MV-4-11 (cell line): ENCODE results near the gene SYCP2.
"Not testable (repeated sequence)": the region's sequence is repeated elsewhere in the genome, so short reads cannot be mapped to it uniquely, and the experiment has no call there.

Experiments
- DNase-seq: peaks from one replicate; lab custom pipeline; 2025; lab: John Stamatoyannopoulos, UW

The SYCP2 gene

GRCh38 chr20:59895908-59896307 lies 37.5 kb downstream of the SYCP2 start:
- DNase-seq: no peak

- DNase-seq: no peak
These were observed 41.9 kb downstream of the SYCP2 start for GRCh38 chr20:59891581-59891980.

- DNase-seq: not testable (repeated sequence)
These were observed 43.4 kb downstream of the SYCP2 start for GRCh38 chr20:59890035-59890434.

- DNase-seq: no peak
These were observed 45.4 kb downstream of the SYCP2 start for GRCh38 chr20:59888050-59888449.

- DNase-seq: no peak
These were observed 48.9 kb downstream of the SYCP2 start for GRCh38 chr20:59884494-59884893.

GRCh38 chr20:59880198-59880597 lies 53.2 kb downstream of the SYCP2 start:
- DNase-seq: no peak

GRCh38 chr20:59873409-59873808 lies 60.0 kb downstream of the SYCP2 start:
- DNase-seq: no peak

GRCh38 chr20:59871096-59871495 lies 62.3 kb downstream of the SYCP2 start:
- no peak for DNase-seq

- DNase-seq: no peak
These were observed 67.1 kb downstream of the SYCP2 start for GRCh38 chr20:59866338-59866737.

- no peak for DNase-seq
These were observed 68.7 kb downstream of the SYCP2 start for GRCh38 chr20:59864726-59865125.

- no peak for DNase-seq
These were observed 70.4 kb downstream of the SYCP2 start for GRCh38 chr20:59863058-59863457.

GRCh38 chr20:59861401-59861800 lies 72.0 kb downstream of the SYCP2 start:
- DNase-seq: no peak

GRCh38 chr20:59858425-59858824 lies 75.0 kb downstream of the SYCP2 start:
- no peak for DNase-seq

GRCh38 chr20:59857966-59858365 lies 75.5 kb downstream of the SYCP2 start:
- DNase-seq: no peak

GRCh38 chr20:59856941-59857340 lies 76.5 kb downstream of the SYCP2 start:
- DNase-seq: peak; percentile 70

GRCh38 chr20:59856526-59856925 lies 76.9 kb downstream of the SYCP2 start:
- not testable (repeated sequence) for DNase-seq

GRCh38 chr20:59850018-59850641 lies 83.3 kb downstream of the SYCP2 start:
- DNase-seq: peak; percentile 6

GRCh38 chr20:59848182-59848581 lies 85.3 kb downstream of the SYCP2 start:
- DNase-seq: no peak

GRCh38 chr20:59845472-59845871 lies 88.0 kb downstream of the SYCP2 start:
- DNase-seq: no peak

GRCh38 chr20:59839400-59839799 lies 94.0 kb downstream of the SYCP2 start:
- DNase-seq: no peak

- no peak for DNase-seq
These were observed 95.6 kb downstream of the SYCP2 start for GRCh38 chr20:59837623-59838394.

GRCh38 chr20:59836767-59837166 lies 96.7 kb downstream of the SYCP2 start:
- DNase-seq: no peak
